ENCODE data around the gene ABHD8.
A peak's percentile ranks its signal among the peaks of the same experiment; 100 is the strongest.

ABHD8 gene

DNA sequence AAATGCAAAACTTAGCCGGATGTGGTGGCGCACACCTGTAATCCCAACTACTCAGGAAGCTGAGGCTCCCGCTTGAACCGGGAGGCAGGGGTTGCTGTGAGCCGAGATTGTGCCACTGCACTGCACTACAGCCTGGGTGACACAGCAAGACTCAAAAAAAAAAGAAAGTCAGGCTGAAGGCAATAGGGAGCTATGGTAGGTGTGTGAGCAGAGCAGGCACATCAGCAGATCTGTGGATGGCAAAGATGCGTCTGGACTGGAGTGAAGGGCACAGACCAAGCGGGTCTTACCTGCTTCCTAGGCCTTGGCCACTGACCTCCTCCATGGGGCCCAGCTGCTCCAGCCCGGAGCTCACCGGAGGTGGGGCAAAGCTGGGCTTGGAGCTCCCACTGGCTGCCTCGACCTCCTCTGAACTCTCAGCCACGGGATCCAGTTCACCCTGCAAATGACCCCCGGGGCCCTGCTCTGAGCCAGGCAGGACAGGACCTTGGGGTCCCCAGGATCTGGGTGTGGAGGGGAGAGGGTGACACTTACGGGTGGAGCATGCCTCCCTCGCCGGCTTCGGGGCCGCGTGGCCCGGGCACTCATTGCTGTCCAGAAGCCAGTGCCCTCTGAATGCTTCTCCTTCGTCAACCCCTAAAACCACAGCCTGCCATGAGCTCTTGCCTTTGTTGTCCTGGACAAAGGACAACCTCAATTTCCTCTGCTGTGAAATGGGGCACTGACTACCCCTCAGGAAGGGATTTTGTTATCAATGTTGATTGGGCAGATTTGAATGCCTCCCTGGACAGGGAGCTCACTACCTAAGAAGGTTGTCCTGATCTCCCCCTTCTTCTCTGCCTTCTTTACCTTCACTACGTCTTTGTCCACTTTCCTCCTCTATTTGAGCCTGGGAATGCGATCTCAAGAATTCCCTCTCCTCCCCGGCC is 39.2 kb downstream of the ABHD8 start:
- DNase-seq: no peak

- no peak for DNase-seq
Measured at GRCh38 chr19:17262557-17262956, 40.7 kb downstream of the ABHD8 start.

GRCh38 chr19:17260842-17261325 is 42.3 kb downstream of the ABHD8 start:
- peak; percentile 81 to 82 for DNase-seq

DNA sequence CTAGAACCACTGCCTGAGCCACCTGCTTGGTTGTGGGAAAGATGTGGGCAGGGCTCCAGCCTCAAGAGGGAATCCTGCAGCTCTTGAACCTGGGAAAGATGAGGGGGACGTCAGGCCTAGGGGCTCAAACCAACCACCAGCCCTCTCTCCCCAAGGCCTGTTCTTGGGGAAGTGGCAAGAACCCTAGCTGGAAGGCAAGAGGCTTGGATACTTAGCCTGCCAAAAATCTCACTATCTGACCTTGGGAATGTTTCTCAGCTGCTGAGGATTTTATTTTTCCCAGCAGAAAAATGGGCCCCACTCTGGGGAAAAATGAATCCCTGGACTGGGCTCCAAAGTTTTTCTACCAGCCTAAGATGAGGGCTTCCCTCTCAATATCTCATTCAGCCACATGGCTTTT is 43.3 kb downstream of the ABHD8 start:
- DNase-seq: no peak

DNA sequence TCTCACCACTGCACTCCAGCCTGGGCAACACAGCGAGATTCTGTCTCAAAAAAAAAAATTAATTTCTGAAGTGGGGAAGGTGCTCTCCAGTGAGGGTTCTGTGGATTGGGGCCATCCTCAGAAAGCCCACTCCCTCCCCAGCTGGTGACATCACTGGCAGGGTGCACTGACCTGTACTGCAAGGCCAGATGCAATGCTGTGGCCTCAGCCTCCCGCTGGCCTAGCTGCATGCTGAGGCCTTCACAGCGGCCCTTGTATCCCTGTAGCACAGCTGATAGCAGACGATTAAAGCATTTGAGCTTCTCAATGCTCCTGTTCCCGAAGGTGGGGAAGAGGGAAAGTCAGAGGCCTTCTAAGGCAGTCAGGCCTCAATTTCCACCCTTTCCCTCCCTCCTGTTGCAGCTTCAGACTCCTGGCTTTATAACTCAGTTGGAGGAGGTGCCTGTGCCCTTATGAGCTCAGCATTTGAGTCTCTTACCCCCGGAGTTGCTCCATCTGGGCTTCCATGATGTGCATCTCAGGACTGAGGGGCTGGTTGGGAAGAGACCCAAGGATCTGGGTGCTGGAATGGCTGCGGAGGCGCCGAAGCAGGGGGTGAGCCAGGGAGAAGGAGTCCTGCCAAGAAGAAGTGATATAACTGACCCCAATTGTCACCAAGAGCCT is 44.0 kb downstream of the ABHD8 start:
- DNase-seq: no peak

GRCh38 chr19:17256130-17256529 is 47.1 kb downstream of the ABHD8 start:
- DNase-seq: no peak

DNA sequence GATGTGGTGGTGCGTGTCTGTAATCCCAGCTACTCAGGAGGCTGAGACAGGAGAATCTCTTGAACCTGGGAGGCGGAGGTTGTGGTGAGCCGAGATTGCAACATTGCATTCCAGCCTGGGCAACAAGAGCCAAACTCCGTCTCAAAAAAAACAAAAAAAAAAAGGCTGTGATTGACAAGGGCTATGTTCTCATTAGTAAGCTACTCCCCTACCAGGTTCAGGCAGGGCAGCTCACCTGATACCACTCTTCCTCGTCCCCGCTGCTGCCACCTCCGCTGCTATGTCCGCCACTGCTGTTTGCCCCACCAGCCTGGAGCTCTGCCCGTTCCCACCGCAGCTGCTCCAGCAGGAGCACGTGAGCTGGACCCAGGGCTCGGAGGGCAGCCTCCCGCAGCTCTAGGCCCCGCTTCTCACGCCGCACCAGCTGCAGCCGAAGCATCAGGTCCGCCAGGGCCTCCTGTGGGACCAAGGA is 48.0 kb downstream of the ABHD8 start:
- DNase-seq: no peak

DNA sequence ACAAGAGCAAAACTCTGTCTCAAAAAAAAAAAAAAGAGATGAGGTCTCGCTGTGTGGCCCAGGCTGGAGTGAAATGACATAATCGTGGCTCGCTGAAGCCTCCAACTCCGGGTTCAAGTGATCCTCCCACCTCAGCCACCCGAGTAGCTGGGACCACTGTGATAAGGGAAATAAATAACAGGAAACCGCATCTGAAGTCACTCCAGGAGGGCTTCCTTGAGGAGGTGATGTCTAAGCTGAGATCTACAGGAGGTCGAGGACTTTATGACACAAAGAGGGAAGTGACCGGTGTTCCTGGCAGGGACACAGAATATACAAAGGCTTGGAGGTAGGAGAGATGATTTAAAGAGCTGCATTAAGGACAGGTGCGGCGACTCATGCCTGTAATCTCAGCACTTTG is 48.6 kb downstream of the ABHD8 start:
- no peak for DNase-seq

GRCh38 chr19:17249887-17250548 is 53.2 kb downstream of the ABHD8 start:
- no peak for DNase-seq

DNA sequence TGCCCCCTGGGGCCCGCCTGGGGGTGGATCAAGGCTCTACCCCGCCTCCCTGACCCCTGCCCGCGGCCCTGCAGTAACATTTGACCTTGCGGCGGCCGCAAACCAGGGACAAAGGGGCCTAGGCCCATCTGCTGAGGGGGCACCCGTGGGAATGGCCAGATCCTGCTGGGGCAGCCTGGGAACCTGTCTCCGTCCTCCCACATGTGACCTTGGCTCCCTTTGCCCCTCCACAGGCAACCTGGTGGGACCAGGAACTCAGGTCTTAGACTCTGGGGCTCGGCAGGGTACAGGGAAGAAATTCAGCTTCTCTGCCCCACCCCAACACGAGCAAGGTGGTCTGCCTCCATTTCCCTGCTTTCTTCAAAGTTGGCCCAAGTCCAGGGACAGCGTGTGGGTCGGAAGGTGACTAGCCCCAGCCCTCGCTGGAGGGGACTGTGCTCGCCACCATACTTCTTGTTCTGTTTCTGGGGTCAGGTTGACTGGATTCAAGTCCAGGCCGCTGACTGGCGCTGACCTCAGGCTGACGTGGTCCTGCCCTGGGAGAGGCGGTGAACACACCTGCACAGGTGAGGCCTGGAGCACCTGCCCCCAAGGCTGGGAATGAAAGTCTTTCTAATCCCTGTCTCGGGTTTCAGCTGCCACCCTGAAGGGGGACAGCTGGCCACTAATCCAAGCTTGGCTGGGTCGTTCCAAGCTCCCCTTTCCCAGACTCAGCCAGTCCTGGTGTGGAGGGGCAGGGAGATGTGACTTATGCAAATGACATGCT is 55.0 kb downstream of the ABHD8 start:
- DNase-seq: no peak

GRCh38 chr19:17246681-17247425 is 56.4 kb downstream of the ABHD8 start:
- DNase-seq: no peak

DNA sequence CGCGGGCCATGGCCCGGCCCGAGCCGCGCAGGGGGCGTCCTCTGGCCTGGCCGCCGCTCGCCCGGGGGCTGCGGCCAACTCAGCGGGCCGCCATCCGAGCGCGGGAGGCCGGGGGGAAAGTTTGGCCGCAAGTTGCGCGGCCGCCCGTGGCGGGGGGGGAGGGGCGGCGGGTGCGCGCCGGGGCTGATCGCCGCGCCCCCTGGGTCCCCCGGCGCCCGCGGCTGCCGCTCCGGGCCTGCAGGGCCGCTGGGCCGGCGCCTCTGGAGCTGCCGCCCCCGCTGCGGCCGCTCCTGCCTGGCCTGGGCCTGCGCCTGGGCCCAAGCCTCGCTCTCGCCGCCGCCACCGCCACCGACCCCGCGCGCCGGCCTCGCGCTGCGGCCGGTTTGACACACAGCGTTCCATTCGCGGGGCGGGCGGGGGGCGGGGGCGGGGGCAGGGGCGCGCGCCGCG is 57.7 kb downstream of the ABHD8 start, which contains the start of gene NR2F6:
NR2F6 (minus strand) TSS at position 385 of the 450 bp plus-strand sequence. CDS start 699 bp downstream, outside the sequence.
- no peak for DNase-seq

GRCh38 chr19:17244618-17245534 is 58.3 kb downstream of the ABHD8 start:
- no peak for DNase-seq

DNA sequence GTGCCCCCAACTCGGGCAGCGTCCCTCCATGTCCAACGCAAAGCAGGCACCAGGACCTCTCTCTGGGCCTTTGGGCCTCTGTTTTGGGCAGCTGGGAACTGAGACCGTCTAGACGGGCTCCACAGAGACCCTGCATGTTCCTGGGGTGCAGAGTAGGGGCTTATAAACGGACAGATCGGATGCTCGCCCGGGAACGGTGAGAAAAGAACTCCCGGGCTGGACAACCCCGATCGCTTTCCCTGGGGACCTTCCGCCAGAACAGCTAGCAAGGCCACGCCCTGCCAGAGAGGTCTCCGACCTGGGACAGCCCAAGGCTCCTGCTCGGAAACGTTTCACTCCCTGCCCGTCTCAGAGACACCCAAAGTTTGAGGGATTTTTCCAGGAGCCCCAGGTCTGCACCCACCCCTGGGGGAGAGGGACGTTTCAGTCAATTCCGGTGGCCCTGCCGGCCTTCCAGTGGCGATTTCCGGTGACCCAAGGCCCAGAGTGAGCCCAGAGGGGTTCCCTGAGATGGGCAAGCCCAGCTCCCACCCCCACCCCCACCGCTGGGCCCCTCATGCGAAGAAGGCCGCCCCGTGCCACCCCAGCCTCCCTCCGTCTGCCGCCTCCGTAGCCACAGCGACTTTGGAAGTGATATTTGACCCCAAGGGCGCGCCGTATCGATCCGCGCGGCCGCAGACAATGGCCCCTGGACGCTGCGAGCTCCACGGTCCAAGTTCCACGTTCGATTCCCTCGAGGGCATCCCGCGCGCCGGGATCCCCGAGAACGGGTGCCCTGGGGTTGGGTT is 59.2 kb downstream of the ABHD8 start:
- DNase-seq: peak in 1 of 2 experiments; percentile 28

DNA sequence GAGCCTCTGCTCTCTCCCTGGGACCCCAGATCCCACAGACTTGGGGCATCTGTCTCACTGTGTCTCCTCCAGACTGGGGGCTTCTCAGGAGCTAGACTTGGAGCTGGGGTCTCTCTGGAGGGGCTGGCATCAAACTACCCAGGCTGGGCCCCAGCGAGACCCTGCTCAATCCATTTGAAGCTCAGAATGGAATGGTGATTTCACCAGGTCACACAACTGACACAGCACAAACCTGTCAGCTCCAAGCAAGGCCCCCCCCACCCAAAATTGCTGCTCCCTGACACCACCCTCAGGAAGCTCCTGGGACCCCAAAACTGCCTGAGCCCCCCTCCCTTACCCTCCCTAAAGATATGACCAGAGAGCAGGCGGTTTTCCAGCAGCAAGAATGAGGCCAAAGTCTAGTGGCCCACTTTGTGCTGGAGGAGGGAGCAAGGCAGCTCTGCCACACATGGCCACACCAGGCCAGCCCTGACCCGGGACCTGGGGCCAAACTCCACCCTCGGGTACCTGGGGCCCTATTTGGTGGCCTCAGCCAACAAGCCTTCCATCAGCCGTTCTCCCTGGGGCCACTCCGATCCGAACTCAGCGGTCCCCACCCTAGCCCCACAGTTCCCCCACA is 59.9 kb downstream of the ABHD8 start:
- no peak for DNase-seq

- no peak for DNase-seq
Measured at GRCh38 chr19:17242431-17243208, 60.6 kb downstream of the ABHD8 start.

Data from AML-193 (cell line).